Colonic mucosa (tissue), 4 donors: ENCODE data around the gene AGAP1. TPM values are rescaled to one million over a fixed set of nuclear protein-coding genes. Genes with fewer than 3 reads are reported as not detected.

ENCODE experiments used
- DNase-seq: peaks from one replicate; pipeline ENCODE4 v3.0.0-alpha.2; 2020
- H3K27ac ChIP-seq: fragments of 200-600 bp; one replicate; pipeline ENCODE4 v1.8.0; 2021
- H3K27me3 ChIP-seq: fragments of 200-600 bp; one replicate; pipeline ENCODE4 v1.8.0; 2021
- H3K36me3 ChIP-seq: fragments of 200-600 bp; one replicate; pipeline ENCODE4 v1.8.0; 2021
- H3K4me1 ChIP-seq: fragments of 200-600 bp; one replicate; pipeline ENCODE4 v1.8.0; 2021; ENCODE audit warnings: mild to moderate bottlenecking
- H3K4me3 ChIP-seq: fragments of 200-600 bp; one replicate; pipeline ENCODE4 v1.8.0; 2021
- H3K9ac ChIP-seq, 2 donors: one replicate each; pipeline ENCODE4 v1.7.0; 2013; ENCODE audit warnings: control low read depth in 2 of 2, low read depth in 2 of 2, low read length in 2 of 2
- H3K9me3 ChIP-seq: fragments of 200-600 bp; one replicate; pipeline ENCODE4 v1.8.0; 2021
- intact Hi-C: fragments of 100-400 bp; cut with DNase I; formaldehyde crosslinking; loops from one replicate; pipeline ENCODE4 v1.14.1; 2022
- total RNA-seq, 2 donors: library from RNA; stranded (reverse); fragmentation: NEBNext Ultra II Directional in 1 of 2; extraction: Animal tissue kit (Norgen Biotek cat#: 25700) in 1 of 2; gene quantifications; one replicate each; pipeline ENCODE4 v1.2.1, GENCODE V29; 2021
- TF ChIP-seq, protein P1 (sequence below): fragments of 200-600 bp; IDR thresholded peaks from one replicate; pipeline ENCODE4 v1.8.0; 2022; ENCODE audit warnings: antibody characterized with exemption, mild to moderate bottlenecking
- donor health status: healthy.
- donor health status: DM: no; HTN: no; CAD: no.
- donor health status: DM: no; HTN: no; CAD: no.

The AGAP1 gene
- total RNA-seq, 2 donors from 2014 or later, result 62.1 to 62.9 TPM

DNA sequence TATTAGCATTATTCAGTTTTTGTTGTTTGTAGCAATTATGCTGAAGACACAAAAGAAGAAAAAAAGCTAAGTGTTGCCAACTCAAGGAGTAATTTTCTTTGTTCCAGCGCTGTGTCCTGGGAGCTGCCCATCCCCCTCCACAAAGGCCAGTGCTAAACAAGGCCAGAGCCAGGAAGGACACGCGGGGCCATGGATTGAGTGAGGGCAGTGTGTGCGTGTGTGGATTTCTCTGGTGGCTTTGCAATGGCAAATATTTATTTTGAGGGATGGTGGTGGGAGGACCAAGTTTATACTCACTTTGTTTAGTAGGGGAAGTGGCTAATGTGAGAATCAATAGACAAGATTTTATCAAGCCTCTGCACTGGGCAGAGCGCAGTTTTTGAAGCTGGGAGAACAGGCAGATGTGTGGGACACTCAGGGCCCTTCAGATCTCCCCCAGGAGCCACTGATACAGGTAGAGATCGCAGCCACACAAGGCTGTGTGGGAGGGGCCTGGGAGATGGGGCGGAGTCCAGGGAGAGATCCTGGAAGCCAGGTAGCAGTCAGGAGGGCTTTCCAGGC lies 11.4 kb downstream of the AGAP1 start:
- peak overlapping the region in 1 of 2 donors; percentile 4 for H3K9ac ChIP-seq
- peak overlapping the region; percentile 14 for H3K27ac ChIP-seq
- H3K27me3 ChIP-seq, result no peaks in the 10 kb centered on the region
- intact Hi-C loops, result no loop called here
- no peaks in the 10 kb centered on the region for H3K9me3 ChIP-seq
- H3K4me1 ChIP-seq, result peaks cover 6% of the 10 kb centered on the region
- TF ChIP-seq, protein P1, sequence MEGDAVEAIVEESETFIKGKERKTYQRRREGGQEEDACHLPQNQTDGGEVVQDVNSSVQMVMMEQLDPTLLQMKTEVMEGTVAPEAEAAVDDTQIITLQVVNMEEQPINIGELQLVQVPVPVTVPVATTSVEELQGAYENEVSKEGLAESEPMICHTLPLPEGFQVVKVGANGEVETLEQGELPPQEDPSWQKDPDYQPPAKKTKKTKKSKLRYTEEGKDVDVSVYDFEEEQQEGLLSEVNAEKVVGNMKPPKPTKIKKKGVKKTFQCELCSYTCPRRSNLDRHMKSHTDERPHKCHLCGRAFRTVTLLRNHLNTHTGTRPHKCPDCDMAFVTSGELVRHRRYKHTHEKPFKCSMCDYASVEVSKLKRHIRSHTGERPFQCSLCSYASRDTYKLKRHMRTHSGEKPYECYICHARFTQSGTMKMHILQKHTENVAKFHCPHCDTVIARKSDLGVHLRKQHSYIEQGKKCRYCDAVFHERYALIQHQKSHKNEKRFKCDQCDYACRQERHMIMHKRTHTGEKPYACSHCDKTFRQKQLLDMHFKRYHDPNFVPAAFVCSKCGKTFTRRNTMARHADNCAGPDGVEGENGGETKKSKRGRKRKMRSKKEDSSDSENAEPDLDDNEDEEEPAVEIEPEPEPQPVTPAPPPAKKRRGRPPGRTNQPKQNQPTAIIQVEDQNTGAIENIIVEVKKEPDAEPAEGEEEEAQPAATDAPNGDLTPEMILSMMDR, result no peak
- DNase-seq, result peak; percentile 77
- H3K36me3 ChIP-seq, result no peaks in the 10 kb centered on the region
- H3K4me3 ChIP-seq, result no peak overlapping the region

DNA sequence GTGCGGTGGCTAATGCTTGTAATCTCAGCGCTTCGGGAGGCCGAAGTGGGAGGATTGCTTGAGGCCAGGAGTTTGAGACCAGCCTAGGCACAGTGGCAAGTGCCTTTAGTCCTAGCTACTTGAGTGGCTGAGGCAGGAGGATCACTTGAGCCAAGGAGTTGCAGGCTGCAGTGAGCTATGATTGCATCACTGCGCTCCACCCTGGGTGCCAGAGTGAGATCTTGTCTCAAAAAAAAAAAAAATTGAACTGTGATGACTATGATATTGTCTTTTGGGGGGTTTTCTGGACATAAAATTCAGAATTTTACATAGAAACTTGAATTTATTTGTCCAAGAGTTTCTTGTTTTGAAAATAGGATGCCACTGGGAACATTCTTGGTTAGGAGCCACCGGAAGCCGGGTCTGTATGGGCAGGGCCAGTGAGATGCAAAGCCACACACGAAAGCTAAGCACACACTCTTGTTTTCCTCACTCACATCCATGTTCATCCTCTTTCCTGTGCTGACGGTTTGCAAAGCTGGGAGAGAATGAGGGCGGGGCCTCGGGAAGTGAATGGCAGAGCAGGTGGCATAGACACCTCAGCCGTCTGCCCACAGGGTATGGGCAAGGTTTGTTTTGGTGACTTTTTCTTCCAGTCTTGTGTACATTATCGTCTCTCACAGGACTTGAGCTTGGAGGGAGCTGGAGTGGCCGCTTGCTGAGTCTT lies 12.6 kb downstream of the AGAP1 start:
- DNase-seq, result peak; percentile 77
- Histone ChIP-seq H3K4me3 (no peak overlapping the region), H3K27ac (peak overlapping the region; percentile 46), H3K9ac (peak overlapping the region in 1 of 2 donors; percentile 54), H3K9me3 (no peaks in the 10 kb centered on the region), H3K4me1 (peaks cover 9% of the 10 kb centered on the region), H3K27me3 (no peaks in the 10 kb centered on the region), H3K36me3 (no peaks in the 10 kb centered on the region)
- TF ChIP-seq, protein P1, result no peak
- intact Hi-C loops, result no loop called here

DNA sequence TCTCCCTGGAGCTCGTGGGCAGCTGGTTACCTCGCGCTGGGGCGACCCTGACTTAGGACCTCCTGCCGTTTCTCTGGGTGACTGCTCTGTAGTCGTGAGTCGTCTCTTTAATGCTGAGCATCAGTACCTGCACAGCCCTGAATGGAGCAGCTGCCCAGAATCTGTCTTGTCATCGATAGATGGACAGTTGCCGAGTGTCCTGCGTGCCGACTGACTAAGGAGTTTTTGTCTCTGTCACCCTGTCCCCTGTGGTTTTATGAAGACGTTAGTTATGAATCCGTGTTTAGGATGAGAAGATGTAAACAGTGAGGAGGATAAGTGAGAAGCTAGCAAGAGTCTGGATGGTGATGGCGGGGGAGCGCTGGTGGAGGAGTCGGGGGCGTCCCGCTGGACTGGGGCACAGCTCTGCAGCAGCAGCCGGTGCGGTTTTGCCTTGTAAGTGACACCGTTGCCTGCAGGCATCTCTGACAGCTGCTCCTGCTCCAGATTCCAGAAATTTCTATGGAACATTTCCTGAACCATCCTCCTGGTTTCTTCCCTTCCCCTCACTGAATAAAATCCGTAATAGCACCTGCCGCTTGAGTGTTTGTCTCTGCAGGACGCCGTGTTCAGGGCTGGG lies 13.3 kb downstream of the AGAP1 start:
- DNase-seq, result no peak
- intact Hi-C loops, result no loop called here
- H3K9ac ChIP-seq, result peak overlapping the region in 1 of 2 donors; percentile 54
- H3K27ac ChIP-seq, result peak overlapping the region; percentile 46
- no peaks in the 10 kb centered on the region for H3K9me3 ChIP-seq
- peaks cover 9% of the 10 kb centered on the region for H3K4me1 ChIP-seq
- H3K27me3 ChIP-seq, result no peaks in the 10 kb centered on the region
- no peaks in the 10 kb centered on the region for H3K36me3 ChIP-seq
- TF ChIP-seq, protein P1, result no peak
- H3K4me3 ChIP-seq, result no peak overlapping the region

DNA sequence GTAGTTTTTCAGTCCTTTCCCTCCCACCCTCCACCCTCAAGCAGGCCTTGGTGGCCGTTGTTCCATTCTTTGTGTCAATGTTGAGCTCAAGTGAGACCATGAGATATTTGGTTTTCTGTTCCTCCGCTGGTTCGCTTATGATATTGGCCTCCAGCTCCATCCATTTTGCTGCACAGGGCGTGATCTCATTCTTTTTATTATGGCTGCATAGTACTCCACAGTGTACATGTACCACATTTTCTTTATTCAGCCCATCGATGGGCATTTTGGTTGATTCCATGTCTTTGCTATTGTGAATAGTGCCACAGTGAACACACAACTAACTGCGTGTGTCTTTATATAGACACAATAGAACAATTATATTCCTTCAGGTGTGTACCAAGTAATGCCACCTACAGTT lies 14.1 kb downstream of the AGAP1 start:
- no peaks in the 10 kb centered on the region for H3K9me3 ChIP-seq
- peaks cover 15% of the 10 kb centered on the region for H3K4me1 ChIP-seq
- intact Hi-C loops, result no loop called here

DNA sequence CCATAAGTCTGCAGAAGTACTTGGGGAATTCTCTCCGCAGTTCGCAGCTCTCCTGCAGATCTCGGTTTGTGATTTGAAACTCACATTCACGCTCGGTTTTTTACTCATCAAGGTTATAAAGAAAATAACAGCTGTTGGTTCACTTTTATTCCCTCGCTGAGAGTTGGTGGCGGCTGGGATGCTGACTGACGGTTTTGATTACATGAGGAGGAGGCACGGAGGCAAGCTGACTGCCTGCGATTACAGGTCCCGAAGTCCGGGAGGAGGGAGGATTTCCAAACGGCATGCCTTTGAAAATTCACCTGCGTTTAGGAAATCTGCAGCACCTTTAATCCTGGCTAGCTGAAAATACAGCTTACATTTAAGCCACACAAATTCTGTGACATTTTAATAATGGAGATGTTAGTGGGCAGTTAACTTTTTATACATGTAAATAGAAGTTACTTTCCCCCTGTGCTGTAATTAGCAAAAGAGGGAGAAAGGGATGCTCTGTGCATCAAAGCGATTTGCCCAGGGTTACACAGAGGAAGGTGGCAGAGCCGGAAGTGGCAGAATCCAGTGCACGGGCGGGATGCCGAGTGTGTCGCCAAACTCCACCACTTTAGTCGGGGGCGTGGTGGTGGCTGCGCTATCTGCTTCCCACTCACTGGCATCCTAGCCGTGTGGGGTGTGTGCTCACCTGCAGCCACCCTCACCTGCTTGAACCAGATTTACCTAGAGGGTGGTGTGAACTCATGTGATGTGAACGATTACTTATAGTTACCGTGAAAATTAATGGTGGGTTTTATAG lies 14.7 kb downstream of the AGAP1 start:
- Histone ChIP-seq H3K9ac (no peak overlapping the region), H3K27me3 (no peaks in the 10 kb centered on the region), H3K4me3 (no peak overlapping the region), H3K36me3 (no peaks in the 10 kb centered on the region), H3K27ac (no peak overlapping the region), H3K4me1 (peaks cover 15% of the 10 kb centered on the region), H3K9me3 (no peaks in the 10 kb centered on the region)
- TF ChIP-seq, protein P1, result no peak
- intact Hi-C loops, result no loop called here
- DNase-seq, result peak; percentile 82

More for the DNA sequence above, 14.1 kb downstream of the AGAP1 start:
- no peaks in the 10 kb centered on the region for H3K27me3 ChIP-seq
- no peak overlapping the region for H3K9ac ChIP-seq
- DNase-seq, result no peak
- TF ChIP-seq, protein P1, result no peak
- no peak overlapping the region for H3K4me3 ChIP-seq
- no peak overlapping the region for H3K27ac ChIP-seq
- no peaks in the 10 kb centered on the region for H3K36me3 ChIP-seq
